DMS53 treated with DMSO at 0.1 percent for 48 hours (cell line): ENCODE results near the gene MAGI3.
"Not testable (repeated sequence)": the region's sequence is repeated elsewhere in the genome, so short reads cannot be mapped to it uniquely, and the experiment has no call there.

Source experiments
- DNase-seq: peaks from one replicate; lab custom pipeline; 2025; ENCODE audit not compliant: unreplicated experiment; lab: John Stamatoyannopoulos, UW

MAGI3 gene

GRCh38 chr1:113439277-113439670 lies 49.0 kb downstream of the MAGI3 start:
- DNase-seq: no peak

- DNase-seq: no peak
These were observed 51.8 kb downstream of the MAGI3 start for GRCh38 chr1:113442131-113442530.

GRCh38 chr1:113444857-113445256 lies 54.5 kb downstream of the MAGI3 start:
- DNase-seq: no peak

GRCh38 chr1:113451710-113452109 lies 61.4 kb downstream of the MAGI3 start:
- no peak for DNase-seq

- peak; percentile 34 for DNase-seq
These were observed 62.8 kb downstream of the MAGI3 start for GRCh38 chr1:113452921-113453770.

GRCh38 chr1:113453771-113454083 lies 63.4 kb downstream of the MAGI3 start:
- DNase-seq: no peak

- DNase-seq: no peak
These were observed 65.1 kb downstream of the MAGI3 start for GRCh38 chr1:113455374-113455773.

- DNase-seq: peak; percentile 72
These were observed 66.7 kb downstream of the MAGI3 start for GRCh38 chr1:113456967-113457366.

- no peak for DNase-seq
These were observed 69.0 kb downstream of the MAGI3 start for GRCh38 chr1:113459279-113459678.

GRCh38 chr1:113467991-113468390 lies 77.7 kb downstream of the MAGI3 start:
- no peak for DNase-seq

- DNase-seq: not testable (repeated sequence)
These were observed 88.3 kb downstream of the MAGI3 start for GRCh38 chr1:113478427-113479195.

- no peak for DNase-seq
These were observed 89.7 kb downstream of the MAGI3 start for GRCh38 chr1:113479713-113480676.

GRCh38 chr1:113485131-113485530 lies 94.8 kb downstream of the MAGI3 start:
- DNase-seq: not testable (repeated sequence)

- no peak for DNase-seq
These were observed 98.4 kb downstream of the MAGI3 start for GRCh38 chr1:113488576-113489177.

- no peak for DNase-seq
These were observed 100.1 kb downstream of the MAGI3 start for GRCh38 chr1:113490384-113490783.

- DNase-seq: no peak
These were observed 103.2 kb downstream of the MAGI3 start for GRCh38 chr1:113493533-113493932.

- DNase-seq: no peak
These were observed 115.0 kb downstream of the MAGI3 start for GRCh38 chr1:113505357-113505756.

GRCh38 chr1:113507552-113508214 lies 117.4 kb downstream of the MAGI3 start:
- DNase-seq: no peak

- DNase-seq: no peak
These were observed 118.2 kb downstream of the MAGI3 start for GRCh38 chr1:113508364-113509164.
